Epidermal melanocyte (primary cell): Measurements from ENCODE around the gene GJB3.
A peak's percentile ranks its signal among the peaks of the same experiment; 100 is the strongest.
"Not testable (repeated sequence)": the region's sequence is repeated elsewhere in the genome, so short reads cannot be mapped to it uniquely, and the experiment has no call there.

ENCODE experiments used
- DNase-seq: peaks from one replicate; pipeline ENCODE4 v3.0.0; 2011; ENCODE audit warnings: low spot score; ENCODE audit not compliant: insufficient read length

The GJB3 gene

GRCh38 chr1:34785231-34785874 is 4.3 kb downstream of the GJB3 start:
- no peak for DNase-seq

DNA sequence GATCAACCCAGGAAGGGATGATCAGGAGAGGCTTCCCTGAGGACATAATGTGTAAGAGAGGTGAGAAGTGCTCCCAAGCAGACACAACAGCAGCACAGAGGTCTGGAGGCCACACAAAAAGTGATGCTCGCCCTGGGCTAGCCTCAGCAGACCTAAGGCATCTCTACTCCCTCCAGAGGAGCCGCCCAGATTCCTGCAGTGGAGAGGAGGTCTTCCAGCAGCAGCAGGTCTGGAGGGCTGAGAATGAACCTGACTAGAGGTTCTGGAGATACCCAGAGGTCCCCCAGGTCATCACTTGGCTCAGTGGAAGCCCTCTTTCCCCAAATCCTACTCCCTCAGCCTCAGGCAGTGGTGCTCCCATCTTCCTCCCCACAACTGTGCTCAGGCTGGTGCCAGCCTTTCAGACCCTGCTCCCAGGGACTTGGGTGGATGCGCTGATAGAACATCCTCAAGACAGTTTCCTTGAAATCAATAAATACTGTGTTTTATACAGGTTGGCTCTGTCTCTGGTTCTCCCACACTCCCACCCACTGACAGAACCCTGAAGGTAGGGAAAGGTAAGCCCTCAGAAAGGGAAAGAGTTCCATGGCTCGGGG is 5.0 kb downstream of the GJB3 start:
- DNase-seq: no peak

DNA sequence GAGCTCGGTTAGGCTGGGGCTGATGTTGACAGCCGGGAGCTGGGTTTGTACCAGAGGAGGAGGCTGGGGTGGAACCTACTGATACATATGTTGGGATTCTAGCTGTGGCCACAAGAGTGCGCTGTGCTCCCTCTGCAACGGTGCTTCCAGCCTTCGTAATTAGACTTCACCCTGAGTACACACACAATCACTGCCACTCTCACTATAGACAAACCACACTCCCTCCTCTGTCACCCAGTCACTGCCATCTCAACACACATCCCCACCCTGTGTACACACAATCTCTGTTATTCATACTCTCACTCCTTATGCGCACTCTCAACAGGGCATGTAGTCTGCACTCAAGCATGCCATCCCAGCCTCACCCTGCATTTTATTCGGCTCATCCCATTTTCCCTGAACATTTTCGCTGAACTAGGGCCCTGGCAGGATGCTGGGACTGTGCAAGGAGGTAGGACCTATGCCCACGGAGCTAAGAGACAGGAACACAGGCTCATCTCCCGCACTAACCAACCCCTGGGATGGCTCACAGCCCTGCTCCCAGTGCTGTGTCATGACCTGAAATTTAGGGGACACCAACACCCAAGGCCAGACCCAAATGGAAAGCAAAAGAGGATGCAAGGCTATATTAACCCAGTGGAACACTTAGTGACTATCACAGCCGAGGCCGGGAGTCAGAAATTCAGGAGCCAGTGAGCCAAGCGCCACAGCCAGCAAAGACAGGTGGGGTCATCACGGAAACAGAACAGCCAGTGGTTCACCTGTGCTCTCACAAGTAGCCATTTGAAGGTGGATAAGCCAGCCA is 5.7 kb downstream of the GJB3 start:
- DNase-seq: peak; percentile 57

DNA sequence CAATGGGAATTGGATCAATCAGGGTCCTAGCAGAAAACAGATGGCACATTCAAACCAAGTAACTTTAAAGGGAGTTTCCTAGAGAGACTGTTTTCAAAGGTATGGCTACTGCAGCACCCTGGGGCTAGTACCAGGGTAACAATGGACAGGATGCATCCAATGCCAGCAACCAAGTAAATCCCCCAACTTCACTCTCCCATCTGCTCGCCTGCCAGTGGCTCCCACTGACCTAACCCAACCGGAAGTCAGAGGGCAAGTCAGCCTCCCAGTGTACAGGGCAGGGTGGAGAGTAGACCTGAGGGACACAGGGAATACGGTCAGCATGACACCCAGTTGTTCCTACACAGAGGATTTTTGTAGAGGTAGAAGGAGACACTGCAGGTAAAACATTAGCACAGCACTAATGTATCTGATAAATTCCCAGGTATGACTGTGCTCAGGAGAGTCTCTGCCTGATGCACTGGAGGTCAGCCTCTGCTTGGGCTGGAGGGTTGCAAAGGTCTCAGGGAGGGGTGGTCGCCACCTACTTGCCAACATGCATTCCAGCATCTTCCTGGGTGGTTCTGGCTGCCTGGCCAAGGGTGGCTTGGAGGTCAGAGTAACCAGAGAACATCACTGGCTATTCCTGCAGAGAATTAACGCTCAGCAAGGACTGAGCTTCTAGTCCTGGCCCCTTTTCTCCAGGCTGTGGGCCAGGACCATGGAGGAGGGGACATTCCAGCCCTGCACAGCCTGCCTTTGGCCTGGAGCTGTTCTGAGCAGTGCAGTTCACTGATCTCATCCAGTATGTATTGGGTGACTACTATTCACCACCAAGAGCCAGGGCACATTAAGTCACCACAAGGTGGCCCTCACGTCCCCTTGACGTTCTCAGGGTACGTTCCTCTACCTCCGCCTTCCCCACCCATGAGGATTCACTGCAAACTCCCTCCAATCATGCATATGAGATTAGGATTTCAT is 6.7 kb downstream of the GJB3 start:
- no peak for DNase-seq

DNA sequence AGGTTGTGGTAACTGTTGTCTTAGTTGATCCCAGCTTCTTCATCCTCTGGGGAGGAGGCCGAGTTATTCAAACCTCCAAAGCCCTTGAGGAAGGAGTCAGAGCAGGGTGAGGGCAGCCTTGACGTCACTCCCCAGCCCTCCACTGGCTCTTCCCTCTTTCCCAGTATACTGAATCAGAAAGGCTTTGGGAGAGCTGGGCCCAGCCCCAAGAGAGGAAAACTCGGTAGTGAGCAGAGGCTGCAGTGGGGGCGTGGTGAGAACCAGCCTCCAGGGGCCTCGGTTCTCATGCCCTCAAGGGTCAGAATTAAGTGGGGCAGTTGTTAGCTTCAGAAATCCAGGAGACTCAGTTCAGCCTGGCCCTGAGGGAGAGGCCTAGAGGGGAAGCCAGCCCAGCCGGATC is 10.0 kb downstream of the GJB3 start:
- no peak for DNase-seq

DNA sequence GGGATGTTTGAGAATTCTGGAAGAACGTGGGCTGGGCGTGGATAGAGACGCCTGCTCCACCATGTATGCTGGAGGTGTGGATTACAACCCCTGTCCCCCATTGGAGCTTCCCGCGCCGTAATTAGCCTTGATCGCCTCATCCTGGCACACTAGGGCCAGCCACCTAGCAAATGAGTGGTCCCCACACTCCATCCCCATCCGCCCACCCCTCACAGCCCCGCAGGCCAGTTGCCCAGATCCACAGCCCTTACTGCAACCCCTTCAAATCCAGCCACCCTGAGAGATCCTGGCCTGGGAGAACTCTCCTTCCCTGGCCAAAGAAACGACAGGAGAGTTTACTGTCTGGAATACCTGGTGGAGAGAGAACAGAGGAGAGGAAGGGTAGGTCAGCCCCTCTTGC is 11.4 kb downstream of the GJB3 start:
- DNase-seq: no peak

GRCh38 chr1:34792868-34793727 is 12.1 kb downstream of the GJB3 start, which contains the start of gene GJA4:
TSS of gene GJA4 (plus strand) at chr1:34792999. CDS start at chr1:34794214, 1,215 bp downstream.
- no peak for DNase-seq

- no peak for DNase-seq
These were observed 13.2 kb downstream of the GJB3 start for GRCh38 chr1:34794001-34794789.

DNA sequence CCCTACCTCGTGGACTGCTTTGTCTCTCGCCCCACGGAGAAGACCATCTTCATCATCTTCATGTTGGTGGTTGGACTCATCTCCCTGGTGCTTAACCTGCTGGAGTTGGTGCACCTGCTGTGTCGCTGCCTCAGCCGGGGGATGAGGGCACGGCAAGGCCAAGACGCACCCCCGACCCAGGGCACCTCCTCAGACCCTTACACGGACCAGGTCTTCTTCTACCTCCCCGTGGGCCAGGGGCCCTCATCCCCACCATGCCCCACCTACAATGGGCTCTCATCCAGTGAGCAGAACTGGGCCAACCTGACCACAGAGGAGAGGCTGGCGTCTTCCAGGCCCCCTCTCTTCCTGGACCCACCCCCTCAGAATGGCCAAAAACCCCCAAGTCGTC is 13.8 kb downstream of the GJB3 start:
- DNase-seq: no peak

DNA sequence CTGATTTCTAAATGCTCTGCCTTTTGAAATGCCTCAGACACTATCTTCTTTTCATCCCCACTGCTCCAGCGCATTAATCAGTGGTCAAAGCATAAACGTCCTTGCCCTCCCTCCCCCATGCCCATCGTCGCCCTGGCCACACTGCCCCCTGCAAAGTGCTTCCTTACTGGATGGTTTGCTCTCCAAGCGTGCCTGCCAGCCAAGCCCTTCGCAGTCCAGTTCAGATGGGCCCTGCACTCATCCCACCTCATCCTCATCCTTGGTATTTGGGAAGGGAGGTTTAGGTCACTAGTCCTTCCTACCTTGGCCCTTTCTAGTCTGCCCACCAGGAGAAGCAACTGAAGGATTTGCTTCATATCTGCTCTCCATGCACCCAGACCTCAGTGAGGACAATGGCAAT is 14.9 kb downstream of the GJB3 start:
- no peak for DNase-seq

DNA sequence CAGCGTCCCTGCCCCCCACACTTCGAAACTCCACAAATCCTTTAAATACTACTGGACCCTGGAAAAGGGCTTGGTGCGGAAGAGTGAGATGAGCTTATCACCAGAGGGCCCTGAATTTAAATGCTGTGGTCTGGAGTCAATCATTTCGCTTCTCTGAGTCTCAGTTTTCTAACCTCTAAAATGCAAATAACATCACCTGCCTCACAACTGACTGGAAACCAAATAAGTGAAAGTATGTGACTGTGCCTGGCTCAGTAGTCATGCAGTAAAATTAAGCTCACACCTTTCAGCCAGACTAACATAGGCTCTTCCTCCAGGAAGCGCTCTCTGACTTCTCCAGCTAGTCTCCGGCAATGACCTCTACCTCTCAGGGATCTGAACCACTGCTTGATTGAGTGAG is 16.0 kb downstream of the GJB3 start:
- DNase-seq: no peak

DNA sequence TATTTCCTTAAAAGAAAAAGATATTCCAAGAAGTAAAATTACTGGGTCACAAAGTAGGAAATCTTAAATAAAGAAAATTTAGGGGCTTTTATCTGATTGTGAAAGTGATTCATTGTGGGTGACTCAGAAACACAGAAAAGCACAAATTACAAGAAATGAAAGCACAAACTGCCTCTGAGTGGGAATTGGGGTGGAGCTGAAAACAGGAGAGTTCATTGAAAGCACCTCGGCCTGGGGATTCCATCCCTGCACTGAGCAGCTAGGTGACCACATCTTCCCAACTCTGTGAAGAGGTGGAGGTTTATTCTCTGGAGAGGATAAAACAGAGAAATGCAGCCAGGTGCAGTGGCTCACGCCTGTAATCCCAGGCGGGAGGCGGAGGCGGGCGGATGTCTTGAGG is 19.2 kb downstream of the GJB3 start:
- DNase-seq: no peak

- no peak for DNase-seq
These were observed 22.8 kb downstream of the GJB3 start for GRCh38 chr1:34803770-34804169.

DNA sequence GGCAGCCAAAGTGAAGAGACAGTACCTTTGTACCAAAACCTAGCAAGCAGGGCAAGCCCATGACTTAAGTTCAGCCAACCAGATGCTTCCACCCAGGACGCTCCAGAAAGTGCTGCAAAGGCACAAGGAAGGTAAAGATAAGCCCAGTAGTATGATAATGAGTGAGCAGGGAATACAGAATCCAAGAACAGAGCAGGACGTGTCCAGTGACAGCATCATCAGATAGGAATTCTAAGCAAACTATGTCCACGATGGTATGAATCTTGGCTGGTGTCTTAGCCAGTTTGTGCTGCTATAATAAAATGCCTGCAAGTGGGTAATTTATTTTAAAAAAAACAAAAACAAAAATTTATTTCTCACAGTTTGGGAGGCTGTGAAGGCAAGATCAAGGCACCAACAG is 25.4 kb downstream of the GJB3 start:
- DNase-seq: no peak

DNA sequence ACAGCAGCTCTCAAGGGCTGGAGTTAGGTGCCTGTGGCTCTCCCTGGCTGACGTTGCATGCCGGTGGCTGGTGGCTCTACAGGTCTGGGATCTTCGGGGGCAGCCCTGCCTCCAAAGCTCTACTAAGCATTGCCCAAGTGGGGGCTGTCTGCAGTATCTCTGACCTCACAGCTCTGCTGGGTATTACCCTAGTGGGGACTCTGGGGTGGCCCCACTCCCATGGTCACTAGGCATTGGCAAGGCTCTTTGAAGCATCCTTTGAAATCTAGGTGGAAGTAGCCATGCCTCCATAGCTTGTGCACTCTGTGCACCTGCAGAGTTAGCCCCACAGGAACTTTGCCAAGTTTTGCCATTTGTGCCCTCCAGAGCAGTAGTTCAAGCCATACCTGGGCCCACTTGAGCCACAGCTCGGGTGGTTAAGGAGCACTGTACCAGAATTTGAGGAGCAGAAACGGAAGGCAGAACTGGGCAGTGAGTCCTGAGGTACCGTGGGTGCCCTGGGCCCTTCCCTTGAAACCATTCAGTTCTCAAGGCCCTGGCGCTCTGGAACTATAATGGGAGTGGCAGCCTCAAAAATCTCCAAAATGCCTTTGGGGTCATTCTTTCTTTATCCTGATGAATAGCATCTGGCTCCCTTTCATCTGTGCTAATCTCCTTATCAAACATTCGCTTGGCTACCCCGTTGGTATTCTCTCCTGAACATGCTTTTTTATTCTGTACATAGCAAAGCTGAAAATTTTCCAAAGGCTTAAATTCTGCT is 27.2 kb downstream of the GJB3 start:
- DNase-seq: no peak

DNA sequence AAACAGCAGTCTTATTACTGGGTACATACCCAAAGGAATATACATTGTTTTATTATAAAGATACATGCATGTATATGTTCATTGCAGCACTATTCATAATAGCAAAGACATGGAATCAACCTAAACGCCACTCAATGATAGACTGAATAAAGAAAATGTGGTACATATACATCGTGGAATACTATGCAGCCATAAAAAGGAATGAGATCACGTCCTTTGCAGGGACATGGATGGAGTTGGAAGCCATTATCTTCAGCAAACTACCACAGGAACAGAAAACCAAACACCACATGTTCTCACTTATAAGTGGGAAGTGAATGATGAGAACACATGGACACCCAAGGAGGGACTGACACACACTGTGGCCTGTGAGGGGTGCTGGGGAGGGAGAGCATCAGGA is 29.8 kb downstream of the GJB3 start:
- not testable (repeated sequence) for DNase-seq

GRCh38 chr1:34816332-34816731 is 35.3 kb downstream of the GJB3 start:
- no peak for DNase-seq

DNA sequence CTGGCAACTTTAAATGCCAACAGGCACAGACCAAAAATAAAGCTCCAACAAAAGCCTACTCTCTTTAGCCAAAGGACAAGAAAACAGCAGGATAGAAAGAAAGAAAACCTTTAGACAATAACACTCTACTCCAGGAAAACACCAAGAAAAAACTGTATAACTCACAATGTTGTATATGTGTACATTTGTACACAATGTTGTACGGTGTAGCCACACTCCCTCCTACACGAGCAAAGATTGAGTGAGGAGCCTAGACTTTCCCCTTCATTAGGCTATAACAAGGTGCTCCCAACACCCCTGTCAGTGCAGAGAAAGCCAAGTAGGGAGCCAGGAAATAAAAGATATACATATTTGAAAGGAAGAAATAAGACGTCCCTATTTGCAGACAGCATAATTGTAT is 35.8 kb downstream of the GJB3 start:
- no peak for DNase-seq

DNA sequence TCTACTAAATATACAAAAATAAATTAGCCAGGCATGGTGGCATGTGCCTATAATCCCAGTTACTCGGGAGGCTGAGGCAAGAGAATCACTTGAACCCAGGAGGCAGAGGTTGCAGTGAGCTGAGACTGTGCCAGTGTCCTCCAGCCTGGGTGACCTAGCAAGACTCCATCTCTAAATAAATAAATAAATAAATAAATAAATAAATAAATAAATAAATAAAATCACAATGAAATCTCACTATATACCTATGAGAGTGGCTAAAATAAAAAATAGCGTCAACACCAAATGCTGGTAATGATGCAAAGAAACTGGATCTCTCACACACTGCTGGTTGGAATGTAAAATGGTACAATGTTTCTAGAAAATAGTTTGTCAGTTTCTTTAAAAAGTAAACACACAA is 37.8 kb downstream of the GJB3 start:
- DNase-seq: not testable (repeated sequence)
